CD4-positive, alpha-beta T cell treated with Interleukin-17A for 1 hour (primary cell): Measurements from ENCODE around the gene CRYGA.
"Not testable (repeated sequence)": the region's sequence is repeated elsewhere in the genome, so short reads cannot be mapped to it uniquely, and the experiment has no call there.

Experiments
- DNase-seq: peaks from one replicate; pipeline ENCODE4 v3.0.0-alpha.2; 2020

The CRYGA gene

DNA sequence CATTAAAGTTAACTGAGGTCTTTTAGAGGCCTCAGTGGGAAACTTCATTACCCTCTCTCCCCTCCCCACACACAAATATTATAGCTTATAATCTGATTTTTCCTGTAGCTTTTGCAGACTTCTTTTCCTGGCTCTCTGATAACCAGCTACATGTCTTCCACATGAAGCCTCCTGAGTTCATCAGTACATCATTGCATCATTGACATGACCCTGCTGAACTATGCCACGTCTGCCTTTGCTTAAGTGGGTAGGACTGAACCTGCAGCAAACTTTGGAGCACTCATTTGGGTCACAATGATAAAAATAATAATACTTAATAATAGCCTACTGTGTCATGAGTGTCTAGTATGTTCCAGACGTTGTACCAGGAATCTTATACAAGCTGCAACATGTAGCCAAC is 7.0 kb downstream of the CRYGA start:
- DNase-seq = no peak

DNA sequence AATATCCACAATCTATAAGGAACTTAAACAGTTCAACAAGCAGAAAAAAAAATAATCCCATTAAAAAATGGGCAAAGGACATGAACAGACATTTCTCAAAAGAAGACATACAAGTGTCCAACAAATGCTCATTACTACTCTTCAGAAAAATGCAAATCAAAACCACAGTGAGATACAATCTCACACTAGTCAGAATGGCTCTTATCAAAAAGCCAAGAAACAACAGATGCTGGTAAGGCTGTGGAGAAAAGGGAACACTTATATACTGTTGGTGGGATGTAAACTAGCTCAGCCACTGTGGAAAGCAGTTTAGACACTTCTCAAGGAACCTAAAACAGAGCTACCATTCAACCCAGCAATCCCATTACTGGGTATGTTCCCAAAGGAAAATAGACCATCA is 10.2 kb downstream of the CRYGA start:
- no peak for DNase-seq

DNA sequence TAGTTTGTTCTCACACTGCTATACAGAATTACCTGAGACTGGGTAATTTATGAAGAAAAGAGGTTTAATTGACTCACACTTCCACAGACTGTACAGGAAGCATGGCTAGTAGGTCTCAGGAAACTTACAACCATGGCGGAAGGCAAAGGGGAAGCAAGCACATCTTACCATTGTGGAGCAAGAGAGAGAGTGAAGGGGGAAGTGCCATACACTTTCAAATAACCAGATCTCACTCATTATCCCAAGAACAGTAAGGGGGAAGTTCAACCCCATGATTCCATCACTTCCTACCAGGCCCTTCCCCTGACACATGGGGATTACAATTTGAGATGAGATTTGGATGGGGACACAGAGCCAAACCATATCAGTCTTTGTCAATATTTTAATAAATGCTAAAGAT is 12.4 kb downstream of the CRYGA start:
- DNase-seq = no peak

DNA sequence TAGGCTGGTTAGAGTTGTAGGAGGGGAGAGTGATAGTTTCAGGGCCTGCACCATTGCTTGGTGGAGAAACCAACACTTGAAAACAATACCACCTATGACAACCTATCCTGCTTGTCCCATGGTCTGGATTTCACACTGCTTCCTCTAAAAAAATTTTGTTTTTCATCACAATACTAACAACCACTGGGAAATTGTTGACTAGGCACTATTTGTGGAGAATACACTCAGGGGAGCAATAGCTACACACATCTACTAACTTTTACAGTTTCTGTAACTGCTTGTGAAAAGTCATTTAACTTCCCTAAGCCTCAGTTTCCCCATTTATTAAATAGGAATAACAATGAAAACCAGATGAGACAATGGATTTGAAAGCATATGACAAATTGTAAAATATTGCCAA is 13.3 kb downstream of the CRYGA start:
- no peak for DNase-seq

DNA sequence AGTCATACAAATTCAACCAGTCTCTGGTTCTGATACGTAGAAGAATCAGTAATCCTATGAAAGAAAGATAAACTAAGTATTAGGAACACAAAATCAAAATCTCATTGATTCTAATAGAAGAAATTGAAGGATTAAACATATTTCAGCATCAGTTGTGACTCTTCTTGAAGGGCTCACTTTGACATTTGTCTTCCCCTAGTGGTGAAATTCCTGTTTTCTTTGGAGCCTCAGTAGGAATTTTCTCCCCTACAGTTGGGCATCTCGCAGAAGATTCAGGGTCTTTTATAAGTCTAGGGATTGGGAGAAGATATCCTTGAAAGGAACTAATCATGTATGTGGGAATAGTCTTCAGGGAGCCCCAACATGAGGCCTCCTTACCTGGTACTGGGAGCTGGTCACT is 14.6 kb downstream of the CRYGA start:
- DNase-seq = no peak

DNA sequence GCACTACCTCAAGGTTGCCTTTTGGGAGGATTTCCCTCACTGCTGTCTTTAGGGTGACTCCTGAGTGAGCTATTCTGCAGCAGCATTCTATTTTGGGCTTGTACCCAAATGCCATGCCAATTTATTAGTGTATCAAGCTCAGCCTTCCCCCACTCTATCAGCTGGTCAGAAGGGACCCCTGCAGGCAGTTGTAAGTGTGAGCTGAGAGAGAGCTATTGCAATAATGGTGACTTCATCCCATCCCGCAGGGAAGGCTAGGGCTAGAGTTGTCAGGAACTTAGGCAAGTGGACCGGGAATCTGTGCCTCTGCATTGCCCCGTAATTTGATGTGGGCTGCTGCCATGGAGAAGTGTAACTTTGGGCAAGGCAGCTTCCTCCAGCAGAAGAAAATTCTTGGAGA is 15.6 kb downstream of the CRYGA start:
- no peak for DNase-seq

DNA sequence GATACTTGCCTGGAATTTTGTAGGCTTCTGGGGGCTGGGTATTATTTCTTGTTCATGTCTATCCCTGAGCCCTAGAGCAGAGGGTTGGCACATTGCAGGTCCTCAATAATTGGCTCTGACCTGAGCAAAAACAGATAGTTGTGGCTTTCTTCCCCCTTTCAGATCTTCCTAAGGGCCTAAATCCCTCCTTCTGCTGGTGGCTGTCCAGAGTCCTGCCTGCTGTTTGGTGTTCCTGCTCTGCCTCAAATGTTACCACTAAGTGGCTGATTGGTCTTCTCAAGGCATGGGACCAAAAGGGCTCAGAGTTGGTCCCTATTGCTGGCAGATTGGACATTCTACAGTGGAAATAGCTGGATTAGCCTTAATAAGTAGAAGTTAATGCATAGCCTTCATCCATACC is 16.4 kb downstream of the CRYGA start:
- DNase-seq = no peak

DNA sequence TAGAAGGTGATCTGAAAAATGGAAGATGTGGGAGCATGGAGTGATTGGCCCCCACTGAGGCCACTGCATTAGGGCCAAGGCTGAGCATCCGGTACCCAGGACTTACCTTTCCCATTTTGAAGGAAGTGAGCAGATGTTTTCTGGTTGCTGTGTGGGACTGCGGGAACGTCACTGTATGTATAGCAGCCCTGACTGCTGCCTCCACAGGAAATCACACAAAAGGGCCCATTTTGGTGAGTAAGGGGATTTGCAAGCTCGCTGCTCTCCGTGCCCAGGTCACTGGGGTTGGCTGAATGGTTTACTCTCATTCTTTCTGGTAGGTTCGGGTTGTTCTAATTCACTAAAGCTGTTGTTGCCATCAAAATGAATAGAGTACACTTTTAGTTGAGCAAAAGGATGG is 17.4 kb downstream of the CRYGA start, which contains the start of gene CRYGB:
CRYGB (minus strand) TSS at position 153 of the 400 bp plus-strand sequence; CDS start at position 115, 38 bp downstream.
- DNase-seq = no peak

DNA sequence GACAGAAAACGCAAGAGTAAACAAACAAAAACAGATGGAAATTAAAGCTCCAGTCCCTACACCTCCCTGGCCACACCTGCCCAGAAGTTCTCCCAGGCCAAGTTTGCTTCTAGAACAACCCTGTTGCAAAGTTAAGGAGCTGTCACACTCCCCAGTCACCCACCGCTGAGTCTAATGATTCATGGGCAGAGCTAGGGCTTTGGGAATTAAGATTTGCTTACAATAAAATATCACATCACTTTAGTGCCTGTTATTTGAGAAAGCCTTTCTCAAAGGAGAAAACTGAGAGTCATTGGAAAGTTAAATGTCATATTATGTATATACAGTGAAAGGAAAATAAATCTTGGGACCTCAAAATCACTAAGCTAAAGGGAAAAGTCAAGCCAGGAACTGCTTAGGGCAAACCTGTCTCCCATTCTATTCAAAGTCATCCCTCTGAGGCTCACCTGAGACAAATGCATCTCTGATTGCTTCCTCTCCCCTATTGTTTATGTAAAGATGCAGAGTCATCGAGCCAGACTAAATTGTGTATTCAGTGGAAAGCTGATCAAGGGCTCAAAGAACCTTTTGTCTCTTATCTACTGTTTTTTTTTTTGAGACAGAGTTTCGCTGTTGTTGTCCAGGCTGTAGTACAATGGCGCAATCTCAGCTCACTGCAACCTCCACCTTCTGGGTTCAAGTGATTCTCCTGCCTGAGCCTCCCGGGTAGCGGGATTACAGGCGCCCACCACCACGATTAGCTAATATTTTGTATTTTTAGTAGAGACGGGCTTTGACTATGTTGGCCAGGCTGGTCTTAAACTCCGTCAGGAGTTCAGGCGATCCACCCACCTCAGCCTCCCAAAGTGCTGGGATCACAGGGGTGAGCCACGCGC is 20.2 kb downstream of the CRYGA start:
- no peak for DNase-seq

DNA sequence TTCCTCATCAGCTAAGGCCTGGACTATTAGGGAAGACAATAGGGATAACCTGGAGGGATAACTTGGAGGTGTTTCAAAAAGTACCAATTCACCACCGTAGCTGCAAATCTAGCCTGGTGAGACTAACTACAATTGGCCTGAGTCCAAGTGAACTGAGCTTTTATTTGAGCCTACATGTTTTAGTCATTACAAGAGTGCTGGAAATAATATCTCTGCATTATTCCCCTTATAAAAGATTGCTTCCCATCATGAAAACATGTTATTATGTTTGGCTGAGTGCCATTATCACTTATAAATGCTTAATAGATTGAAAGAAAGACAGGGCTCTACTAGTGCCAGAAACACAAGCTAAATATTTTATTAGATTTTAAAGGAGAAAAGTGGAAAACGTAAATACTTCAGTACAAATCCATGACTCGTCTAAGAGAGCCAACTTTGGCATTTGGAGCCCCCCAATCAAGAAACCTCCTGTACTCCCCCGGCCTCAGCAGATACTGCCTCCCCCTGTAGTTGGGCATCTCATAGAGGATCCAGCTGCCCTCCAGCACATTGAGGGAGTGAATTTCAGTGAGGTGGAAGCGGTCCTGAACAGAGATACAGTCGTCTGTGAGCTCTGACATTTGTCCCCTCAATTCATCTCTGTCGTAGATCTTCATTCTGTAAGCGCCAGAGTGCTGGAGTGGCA is 21.0 kb downstream of the CRYGA start:
- DNase-seq = no peak

DNA sequence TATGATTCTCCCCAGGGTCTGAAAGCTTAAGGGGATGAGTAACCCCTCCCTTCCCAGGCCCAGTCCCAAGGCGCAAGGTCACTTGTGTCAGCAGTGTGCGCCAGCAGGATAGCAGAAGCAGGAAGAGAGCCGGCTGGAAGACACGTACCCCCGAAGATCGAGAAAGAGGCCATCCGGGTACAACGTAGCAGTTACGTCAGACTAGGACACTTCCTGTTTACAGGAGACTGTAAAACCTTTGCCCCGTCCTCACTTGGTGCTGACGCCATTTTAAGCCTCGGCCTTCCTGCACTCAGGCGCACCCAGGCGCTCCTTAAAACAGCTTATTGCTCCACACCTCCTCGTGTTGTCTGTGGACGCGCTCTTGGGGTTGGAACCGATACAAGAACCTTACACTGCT is 23.9 kb downstream of the CRYGA start:
- DNase-seq = no peak

DNA sequence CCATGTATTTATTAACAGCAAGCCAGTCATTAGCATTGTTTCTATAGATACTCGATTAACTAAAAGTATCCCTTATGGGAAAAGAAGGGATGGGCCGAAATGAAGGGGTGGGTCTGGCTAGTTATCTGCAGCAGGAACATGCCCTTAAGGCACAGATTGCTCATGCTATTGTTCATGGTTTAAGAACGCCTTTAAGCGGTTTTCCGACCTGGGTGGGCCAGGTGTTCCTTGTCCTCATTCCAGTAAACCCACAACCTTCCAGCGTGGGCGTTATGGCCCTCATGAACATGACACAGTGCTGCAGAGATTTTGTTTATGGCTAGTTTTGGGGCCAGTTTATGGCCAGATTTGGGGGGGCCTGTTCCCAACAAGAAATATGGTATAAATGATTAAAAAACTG is 25.1 kb downstream of the CRYGA start:
- not testable (repeated sequence) for DNase-seq

DNA sequence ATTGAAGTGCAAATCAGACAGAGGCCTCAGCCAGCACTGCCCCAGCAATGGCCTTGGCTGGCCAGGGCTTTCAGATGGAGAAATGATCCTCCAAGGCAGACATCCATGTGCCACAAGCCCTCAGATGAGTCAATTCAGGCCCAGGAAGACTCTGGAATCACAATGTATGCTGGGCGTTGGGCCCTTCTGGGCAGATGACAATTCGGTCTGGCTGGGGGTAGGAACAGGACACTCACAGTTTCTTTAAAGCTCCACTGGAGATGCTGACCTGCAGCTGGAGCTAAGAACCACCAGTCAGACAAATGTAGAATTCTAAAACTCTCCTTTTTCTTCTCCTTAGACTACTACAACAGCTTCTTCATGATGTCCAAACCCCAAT is 26.7 kb downstream of the CRYGA start:
- DNase-seq = no peak

DNA sequence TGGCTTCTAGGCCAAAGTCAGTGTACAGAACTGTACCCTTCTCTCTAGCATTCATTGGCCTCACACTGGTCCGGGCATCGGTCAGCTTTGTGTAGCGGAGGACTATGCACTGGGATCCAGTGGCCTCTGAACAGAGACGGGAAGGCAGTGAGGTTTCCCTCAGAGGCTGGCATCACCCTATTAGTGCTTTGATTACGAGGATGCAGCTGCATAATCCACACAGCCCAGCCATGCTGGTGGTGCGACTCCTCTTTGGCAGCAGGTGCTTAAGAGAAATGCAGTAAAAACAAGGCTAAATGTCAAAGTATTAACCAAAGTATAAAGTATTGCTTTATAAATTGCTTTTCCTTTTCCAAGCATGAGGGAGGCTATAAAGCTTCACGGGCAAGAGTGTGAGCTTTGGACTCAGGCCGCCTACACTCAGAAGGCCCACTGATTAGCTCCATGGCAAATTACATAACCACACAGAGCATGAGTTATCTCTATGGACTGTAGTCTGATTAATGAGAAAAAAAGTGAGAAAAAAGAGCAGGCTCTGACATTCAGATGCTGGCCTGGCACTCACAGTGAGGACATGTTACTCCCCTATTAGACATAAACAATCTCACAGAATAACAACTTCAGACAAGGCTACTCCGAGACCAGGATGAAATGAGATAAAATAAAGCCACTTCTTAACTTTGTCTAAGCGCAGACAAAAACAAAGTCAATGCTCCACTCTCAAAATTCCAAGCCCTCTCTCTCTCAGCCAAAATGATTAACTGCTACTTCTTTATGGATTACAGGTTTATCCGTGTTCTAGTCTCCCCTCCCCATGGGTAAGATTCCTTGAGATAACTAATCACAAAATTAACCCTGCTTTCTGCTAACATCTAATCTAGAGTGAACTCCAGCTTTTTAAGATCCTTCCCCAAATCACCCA is 27.3 kb downstream of the CRYGA start:
- DNase-seq = no peak

DNA sequence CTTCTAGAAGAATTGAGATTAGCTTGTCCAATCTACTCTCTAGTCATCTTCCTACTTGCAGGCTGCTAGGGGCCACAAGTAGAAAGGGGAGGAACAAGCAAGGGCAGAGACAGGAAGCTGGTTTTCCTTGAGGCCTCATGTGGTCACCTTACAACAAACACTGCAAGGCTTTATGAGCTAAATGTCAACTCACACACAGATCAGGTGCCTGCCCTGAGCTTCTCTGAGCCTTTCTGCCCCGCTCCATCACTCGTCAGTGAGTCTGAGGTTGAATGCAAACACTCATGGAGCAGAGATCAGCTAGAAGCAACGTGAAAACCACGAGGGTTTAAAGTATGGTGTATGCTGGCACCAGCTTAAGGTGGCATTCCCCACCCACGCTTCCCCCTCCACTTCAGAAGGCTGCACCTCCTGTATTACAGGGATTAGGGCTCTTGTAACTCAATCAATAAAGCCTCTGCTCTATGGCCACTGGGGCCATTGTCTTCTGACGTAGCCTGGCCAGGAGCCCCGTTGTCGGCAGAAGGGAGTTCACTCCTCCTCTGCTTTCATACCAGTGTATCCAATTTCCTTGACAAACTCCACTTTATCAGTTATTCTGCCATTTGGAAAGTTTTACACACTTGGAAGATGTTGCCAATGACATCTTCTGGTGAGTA is 28.3 kb downstream of the CRYGA start:
- DNase-seq = no peak

DNA sequence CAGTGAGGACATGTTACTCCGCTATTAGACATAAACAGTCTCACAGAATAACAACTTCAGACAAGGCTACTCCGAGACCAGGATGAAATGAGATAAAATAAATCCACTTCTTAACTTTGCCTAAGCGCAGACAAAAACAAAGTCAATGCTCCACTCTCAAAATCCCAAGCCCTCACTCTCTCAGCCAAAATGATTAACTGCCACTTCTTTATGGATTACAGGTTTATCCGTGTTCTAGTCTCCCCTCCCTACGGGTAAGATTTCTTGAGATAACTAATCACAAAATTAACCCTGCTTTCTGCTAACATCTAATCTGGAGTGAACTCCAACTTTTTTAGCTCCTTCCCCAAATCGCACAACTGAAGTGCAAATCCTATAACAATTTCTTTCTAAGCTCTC is 32.7 kb downstream of the CRYGA start:
- DNase-seq = no peak

DNA sequence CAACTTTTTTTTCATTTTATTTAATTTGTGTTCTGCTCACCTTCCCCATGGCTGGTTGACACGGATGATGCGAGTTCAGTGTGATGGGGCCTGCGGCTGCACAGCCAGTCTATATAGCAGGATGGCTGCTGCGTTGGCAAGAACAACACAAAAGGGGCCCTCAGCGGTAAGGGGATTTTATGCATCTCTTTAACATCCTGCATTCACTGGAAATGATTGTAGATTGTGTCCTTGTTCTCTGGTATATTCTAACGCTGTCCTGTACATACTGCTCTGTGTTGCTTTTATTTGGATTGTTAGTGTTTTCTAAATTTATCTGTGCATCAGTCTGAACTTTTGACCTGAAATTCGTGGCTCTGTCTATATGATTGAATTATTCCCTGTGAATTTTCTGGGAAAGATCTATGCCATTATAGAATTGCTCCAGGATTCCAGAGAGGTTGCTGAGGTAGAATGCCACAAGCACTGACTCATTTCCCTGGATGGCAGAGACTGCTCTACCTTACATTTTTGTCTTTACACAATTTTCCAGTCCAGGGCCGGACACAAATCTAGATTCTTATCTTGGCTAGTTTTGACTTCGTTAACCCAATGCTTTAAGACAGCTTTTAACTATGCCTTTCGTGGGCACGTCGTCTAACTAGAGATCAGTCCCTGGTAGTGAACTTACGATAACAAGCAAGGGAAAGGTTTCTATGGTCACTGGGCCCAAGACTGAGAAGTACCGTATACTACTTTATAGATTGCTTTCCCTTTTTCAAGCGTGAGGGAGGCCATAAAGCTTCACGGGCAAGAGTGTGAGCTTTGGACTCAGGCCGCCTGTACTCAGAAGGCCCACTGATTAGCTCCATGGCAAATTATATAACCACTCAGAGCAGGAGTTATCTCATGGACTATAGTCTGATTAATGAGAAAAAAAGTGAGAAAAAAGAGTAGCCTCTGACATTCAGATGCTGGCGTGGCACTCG is 33.4 kb downstream of the CRYGA start, which contains the start of gene CRYGC:
CRYGC (minus strand) TSS at position 85 of the 968 bp plus-strand sequence; CDS start at position 49, 36 bp downstream.
- no peak for DNase-seq

DNA sequence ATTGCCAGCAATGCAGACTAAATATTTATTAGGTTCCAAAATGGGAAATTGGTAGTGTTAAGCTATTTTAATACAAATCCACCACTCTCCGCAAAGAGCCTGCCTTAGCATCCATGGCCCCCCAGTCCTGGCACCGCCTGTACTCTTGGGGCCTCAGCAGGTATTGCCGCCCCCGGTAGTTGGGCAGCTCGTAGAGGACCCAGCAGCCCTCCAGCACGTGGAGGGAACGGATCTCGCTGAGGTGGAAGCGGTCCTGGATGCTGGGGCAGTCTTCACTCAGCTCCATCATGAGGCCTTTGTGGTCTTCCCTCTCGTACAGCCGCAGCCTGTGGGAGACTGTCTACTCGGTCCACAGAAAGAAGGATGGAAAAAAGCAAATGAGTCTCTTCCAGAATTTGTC is 35.3 kb downstream of the CRYGA start:
- no peak for DNase-seq

DNA sequence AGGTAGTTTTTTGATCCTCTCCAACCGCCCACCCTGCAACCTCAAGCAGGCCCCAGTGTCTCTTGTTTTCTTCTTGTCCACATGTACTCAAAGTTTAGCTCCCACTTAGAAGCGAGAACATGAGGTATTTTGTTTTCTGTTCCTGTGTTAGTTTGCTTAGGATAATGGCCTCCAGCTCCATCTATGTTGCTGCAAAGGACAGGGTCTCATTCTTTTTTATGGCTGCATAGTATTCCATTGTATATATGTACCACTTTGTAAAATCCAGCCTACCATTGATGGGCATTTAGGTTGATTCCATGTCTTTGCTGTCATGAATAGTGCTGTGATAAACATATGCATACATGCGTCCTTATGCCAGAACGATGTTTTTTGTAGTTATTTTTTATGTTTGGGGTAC is 36.3 kb downstream of the CRYGA start:
- no peak for DNase-seq

DNA sequence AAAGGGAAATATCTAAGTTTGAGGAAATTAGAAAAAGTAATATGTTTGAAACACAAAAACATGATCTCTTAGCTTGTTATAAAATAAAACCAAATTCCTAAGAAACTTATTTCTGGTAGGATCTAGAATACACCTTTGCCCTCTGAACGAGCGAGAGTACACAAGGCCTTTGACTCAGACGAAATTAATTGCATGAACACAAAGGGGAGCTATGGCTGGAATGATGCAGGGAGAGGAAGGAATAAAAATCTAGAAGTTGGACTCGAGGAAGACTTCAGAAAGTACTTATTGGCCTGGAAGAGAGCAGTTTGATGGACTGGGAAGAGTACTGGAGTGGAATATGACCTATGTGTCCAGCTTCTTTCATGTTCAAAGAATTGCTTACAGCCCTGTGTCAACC is 38.1 kb downstream of the CRYGA start:
- DNase-seq = no peak

DNA sequence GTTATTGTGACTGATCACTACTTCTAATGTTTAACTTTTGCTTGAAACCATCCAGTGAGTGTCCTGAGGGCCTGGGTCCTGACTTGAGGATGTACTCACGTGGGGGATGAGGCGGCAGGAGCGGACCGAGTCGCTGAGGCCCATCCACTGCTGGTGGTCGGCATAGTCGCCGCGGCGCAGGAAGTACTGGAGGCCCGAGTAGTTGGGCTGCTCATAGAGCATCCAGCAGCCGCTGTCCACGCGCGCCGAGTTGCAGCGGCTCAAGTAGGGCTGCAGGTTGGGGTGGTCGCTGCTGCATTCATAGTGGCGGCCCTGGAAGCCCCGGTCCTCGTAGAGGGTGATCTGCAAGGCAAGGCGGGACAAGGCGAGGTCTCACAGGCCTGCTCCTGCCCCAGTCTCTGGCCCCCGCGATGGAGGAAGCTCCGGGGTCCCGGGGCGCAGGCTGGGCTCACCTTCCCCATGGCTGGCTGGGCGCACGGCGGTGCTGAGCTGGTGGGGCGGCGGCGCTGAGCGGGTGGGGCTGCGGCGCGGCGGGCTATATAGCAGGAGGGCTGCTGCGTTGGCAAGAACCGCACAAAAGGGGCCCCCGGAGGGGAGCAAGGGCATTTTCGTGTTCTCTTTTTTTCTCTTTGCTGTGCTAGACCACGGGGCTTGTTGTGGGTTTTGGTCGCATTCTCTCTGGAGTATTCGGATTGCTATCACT is 39.2 kb downstream of the CRYGA start, which contains the start of gene CRYGD:
CRYGD (minus strand) TSS at position 512 of the 703 bp plus-strand sequence; CDS start at position 461, 51 bp downstream.
- DNase-seq = not testable (repeated sequence)
